Fibroblast of skin of abdomen (primary cell): ENCODE measurements around the gene SOCS1.

ENCODE experiments used
- DNase-seq: peaks from one replicate; pipeline ENCODE4 v3.0.0-alpha.2; 2013

Gene SOCS1

GRCh38 chr16:11260596-11260966 lies 4.6 kb upstream of the SOCS1 start:
- DNase-seq: no peak

GRCh38 chr16:11259655-11260595 lies 3.9 kb upstream of the SOCS1 start:
- DNase-seq: no peak

- DNase-seq: no peak
These were observed 2.8 kb upstream of the SOCS1 start for GRCh38 chr16:11258553-11259492.

- DNase-seq: peak; percentile 81
These were observed 1.3 kb upstream of the SOCS1 start for GRCh38 chr16:11257131-11257938.

GRCh38 chr16:11256661-11257130 lies 692 bp upstream of the SOCS1 start:
- peak; percentile 41 for DNase-seq

- DNase-seq: peak; percentile 52
These were observed 879 bp downstream of the SOCS1 start for GRCh38 chr16:11254913-11255736.

GRCh38 chr16:11253995-11254912 lies 1.8 kb downstream of the SOCS1 start:
- no peak for DNase-seq

GRCh38 chr16:11253009-11253994 lies 2.7 kb downstream of the SOCS1 start:
- DNase-seq: no peak

GRCh38 chr16:11252482-11252931 lies 3.5 kb downstream of the SOCS1 start:
- DNase-seq: no peak

GRCh38 chr16:11251525-11252481 lies 4.2 kb downstream of the SOCS1 start:
- DNase-seq: peak; percentile 83

- DNase-seq: no peak
These were observed 5.0 kb downstream of the SOCS1 start for GRCh38 chr16:11250786-11251524.

- DNase-seq: no peak
These were observed 5.8 kb downstream of the SOCS1 start for GRCh38 chr16:11250091-11250785.

GRCh38 chr16:11249233-11250061 lies 6.6 kb downstream of the SOCS1 start:
- DNase-seq: no peak

- DNase-seq: no peak
These were observed 7.9 kb downstream of the SOCS1 start for GRCh38 chr16:11248133-11248532.

GRCh38 chr16:11245988-11246387 lies 10.0 kb downstream of the SOCS1 start:
- no peak for DNase-seq
